Activated naive CD8-positive, alpha-beta T cell treated with anti-CD3 and anti-CD28 coated beads, Interleukin-2, amount 10 ng/mL, durations not matched to agents 7 days and 5 days (primary cell): Measurements from ENCODE around the gene PPP1R12A. TPM values are rescaled to one million over a fixed set of nuclear protein-coding genes. Genes with fewer than 3 reads are reported as not detected.

Experiments used
- ATAC-seq: fragments of 150-1000 bp; cut with Tn5 transposase; one replicate; pipeline ENCODE4 v1.10.0; 2021; ENCODE audit warnings: low read depth, moderate library complexity
- POLR2A ChIA-PET: fragments of 350-600 bp; sonication (Branson Sonifier 250); formaldehyde crosslinking; loops from one replicate; lab custom pipeline; 2021; ENCODE audit warnings: antibody characterized with exemption; lab: Charles Lee
- DNase-seq: peaks from one replicate; pipeline ENCODE4 v3.0.0; 2021
- H3K27ac Mint-ChIP-seq: one replicate; pipeline ENCODE4 v1.8.0; 2022; ENCODE audit warnings: mild to moderate bottlenecking, mixed read lengths
- H3K27me3 Mint-ChIP-seq: one replicate; pipeline ENCODE4 v1.8.0; 2022; ENCODE audit warnings: mild to moderate bottlenecking, moderate library complexity, mixed read lengths
- H3K36me3 Mint-ChIP-seq: one replicate; pipeline ENCODE4 v1.8.0; 2021; ENCODE audit warnings: mild to moderate bottlenecking, mixed read lengths
- H3K4me1 Mint-ChIP-seq: one replicate; pipeline ENCODE4 v1.8.0; 2021; ENCODE audit warnings: mixed read lengths
- H3K4me3 Mint-ChIP-seq: one replicate; pipeline ENCODE4 v1.8.0; 2022; ENCODE audit warnings: mild to moderate bottlenecking, moderate library complexity, mixed read lengths
- H3K9me3 Mint-ChIP-seq: one replicate; pipeline ENCODE4 v1.8.0; 2021; ENCODE audit warnings: mixed read lengths
- total RNA-seq, 2 experiments: library from RNA; stranded (reverse); gene quantifications; one replicate each; pipeline ENCODE4 v1.2.3, GENCODE V29; 2021

Gene PPP1R12A
- total RNA-seq, 2 experiments from 2014 or later = 100 to 111 TPM

DNA sequence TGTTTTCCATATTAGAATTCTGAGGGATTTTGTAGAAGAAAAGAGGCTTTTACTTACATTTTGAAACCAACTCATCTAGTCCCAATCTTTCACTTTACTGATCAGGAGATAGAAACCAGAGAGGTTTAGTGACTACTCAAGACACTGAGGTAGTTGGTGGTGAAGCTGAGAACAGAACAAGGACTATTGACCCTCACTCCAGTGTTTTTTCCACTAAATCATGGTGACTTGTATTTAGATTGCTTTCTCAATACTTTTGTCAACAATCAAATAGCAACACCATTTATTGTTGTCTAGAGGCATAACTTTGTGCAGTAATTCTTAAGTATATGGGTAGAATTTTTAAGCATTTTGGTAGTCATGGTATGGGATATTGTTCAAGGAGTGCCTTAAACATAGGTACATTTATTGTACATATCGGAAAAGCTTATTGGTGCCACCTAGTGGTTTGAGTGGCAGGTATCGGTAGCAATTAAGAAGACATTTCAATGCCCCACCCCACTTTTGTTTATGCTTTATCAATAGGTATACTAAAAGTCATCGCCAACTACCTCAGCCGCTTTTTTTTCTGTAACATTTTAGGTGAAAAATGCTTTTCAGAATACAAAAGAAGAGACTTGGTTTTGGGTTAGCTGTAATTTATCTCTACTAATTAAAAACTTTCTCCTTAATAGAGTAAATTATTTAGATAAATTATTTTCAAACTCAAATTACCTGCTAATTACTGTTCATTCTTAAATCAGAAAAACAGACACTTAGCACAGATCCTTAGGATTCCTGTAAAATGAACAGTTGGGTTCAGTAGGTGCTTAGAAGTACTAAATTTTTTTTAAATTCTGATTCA, 196.8 kb downstream of the PPP1R12A start:
- Mint-ChIP-seq H3K36me3 (no peaks in the 10 kb centered on the region), H3K9me3 (no peaks in the 10 kb centered on the region), H3K4me3 (no peak overlapping the region), H3K4me1 (no peaks in the 10 kb centered on the region), H3K27me3 (peaks cover 20% of the 10 kb centered on the region), H3K27ac (no peak overlapping the region)
- DNase-seq (no peak), ATAC-seq (no peak)
- POLR2A ChIA-PET = no interaction called here

DNA sequence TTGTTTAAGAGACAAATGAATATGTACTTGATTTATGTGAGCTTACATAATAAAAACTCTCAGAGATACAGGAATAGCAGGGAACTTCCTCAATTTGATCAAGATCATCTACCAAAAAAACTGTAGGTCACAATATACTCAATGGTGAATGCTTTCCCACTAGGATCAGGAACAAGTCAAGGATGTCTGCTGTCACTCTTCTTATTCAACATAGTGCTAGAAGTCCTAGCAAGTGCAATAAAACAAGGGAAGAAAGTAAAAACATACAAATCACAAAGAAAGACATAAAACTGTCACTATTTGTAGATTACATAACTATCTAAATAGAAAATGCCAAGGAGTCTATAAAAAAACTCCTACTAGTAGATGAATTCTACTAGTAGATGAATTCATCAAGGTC, 202.3 kb downstream of the PPP1R12A start:
- POLR2A ChIA-PET = no interaction called here
- Mint-ChIP-seq H3K9me3 (no peaks in the 10 kb centered on the region), H3K4me3 (no peak overlapping the region), H3K4me1 (no peaks in the 10 kb centered on the region), H3K27me3 (peaks cover 33% of the 10 kb centered on the region), H3K27ac (no peak overlapping the region), H3K36me3 (no peaks in the 10 kb centered on the region)
- ATAC-seq (no peak), DNase-seq (no peak)

DNA sequence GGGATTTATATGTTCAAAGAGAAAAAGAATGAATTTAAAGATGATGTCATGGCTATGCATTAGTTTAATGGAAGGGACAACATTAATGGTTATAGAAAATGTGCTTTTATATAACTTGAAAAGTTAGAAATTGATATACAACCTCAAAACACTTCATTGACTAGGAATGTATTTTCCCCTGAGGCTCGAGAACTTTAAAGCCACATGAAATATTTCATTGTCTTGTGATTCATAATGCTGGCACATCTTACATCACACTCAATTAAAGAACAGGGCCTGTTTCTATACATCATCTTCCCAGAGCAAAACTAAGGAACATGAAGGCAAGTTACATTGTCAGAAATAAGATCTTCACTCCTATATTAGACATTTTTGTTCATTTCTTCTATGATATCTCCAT, 208.9 kb downstream of the PPP1R12A start:
- Mint-ChIP-seq H3K36me3 (no peaks in the 10 kb centered on the region), H3K27me3 (peaks cover 12% of the 10 kb centered on the region), H3K27ac (no peak overlapping the region), H3K9me3 (no peaks in the 10 kb centered on the region), H3K4me3 (no peak overlapping the region), H3K4me1 (no peaks in the 10 kb centered on the region)
- DNase-seq (no peak), ATAC-seq (no peak)
- POLR2A ChIA-PET = no interaction called here

Other genes starting within 250 kb of the PPP1R12A start
- 1 to 10 TPM; 4.7 to 5.7 TPM for gene PAWR, start 244.1 kb downstream of the PPP1R12A start, total RNA-seq
- gene OTOGL, start 164.4 kb upstream of the PPP1R12A start, total RNA-seq = not detected